IPS-20b (cell line): ENCODE measurements around the gene SGK1.
"Not testable (repeated sequence)": the region's sequence is repeated elsewhere in the genome, so short reads cannot be mapped to it uniquely, and the experiment has no call there.

Source experiments
- H3K27ac ChIP-seq: one replicate; pipeline ENCODE4 v1.5.1; 2013; ENCODE audit warnings: low read length
- H3K27me3 ChIP-seq: 2 replicates; pipeline ENCODE4 v1.6.1; 2013; ENCODE audit warnings: mild to moderate bottlenecking, low read length, inconsistent platforms; ENCODE audit not compliant: insufficient read depth
- H3K36me3 ChIP-seq: 2 replicates; pipeline ENCODE4 v1.6.1; 2013; ENCODE audit warnings: low read depth, mild to moderate bottlenecking, inconsistent platforms, low read length, moderate library complexity; ENCODE audit not compliant: insufficient read depth
- H3K4me1 ChIP-seq: 2 replicates; pipeline ENCODE4 v1.6.1; 2013; ENCODE audit warnings: mild to moderate bottlenecking, control low read depth, inconsistent platforms, low read length, moderate library complexity; ENCODE audit not compliant: insufficient read depth
- H3K4me3 ChIP-seq: 2 replicates; pipeline ENCODE4 v1.5.1; 2013; ENCODE audit warnings: mild to moderate bottlenecking, low read length, inconsistent platforms
- H3K9ac ChIP-seq: 2 replicates; pipeline ENCODE4 v1.6.1; 2013; ENCODE audit warnings: low read depth, mild to moderate bottlenecking, inconsistent platforms, low read length, moderate library complexity
- H3K9me3 ChIP-seq: 2 replicates; pipeline ENCODE4 v1.6.1; 2013; ENCODE audit warnings: mild to moderate bottlenecking, low read depth, low read length, inconsistent platforms; ENCODE audit not compliant: insufficient read depth

SGK1 gene

GRCh38 chr6:134314006-134314821 is 3.7 kb downstream of the SGK1 start:
- peaks cover 30% of the 10 kb centered on the region for H3K27me3 ChIP-seq
- H3K36me3 ChIP-seq: no peaks in the 10 kb centered on the region
- no peak overlapping the region for H3K4me3 ChIP-seq
- H3K27ac ChIP-seq: no peak overlapping the region
- peaks cover 9% of the 10 kb centered on the region; the same call in 1 of the 2 replicates for H3K4me1 ChIP-seq
- no peaks in the 10 kb centered on the region for H3K9me3 ChIP-seq
- H3K9ac ChIP-seq: no peak overlapping the region

DNA sequence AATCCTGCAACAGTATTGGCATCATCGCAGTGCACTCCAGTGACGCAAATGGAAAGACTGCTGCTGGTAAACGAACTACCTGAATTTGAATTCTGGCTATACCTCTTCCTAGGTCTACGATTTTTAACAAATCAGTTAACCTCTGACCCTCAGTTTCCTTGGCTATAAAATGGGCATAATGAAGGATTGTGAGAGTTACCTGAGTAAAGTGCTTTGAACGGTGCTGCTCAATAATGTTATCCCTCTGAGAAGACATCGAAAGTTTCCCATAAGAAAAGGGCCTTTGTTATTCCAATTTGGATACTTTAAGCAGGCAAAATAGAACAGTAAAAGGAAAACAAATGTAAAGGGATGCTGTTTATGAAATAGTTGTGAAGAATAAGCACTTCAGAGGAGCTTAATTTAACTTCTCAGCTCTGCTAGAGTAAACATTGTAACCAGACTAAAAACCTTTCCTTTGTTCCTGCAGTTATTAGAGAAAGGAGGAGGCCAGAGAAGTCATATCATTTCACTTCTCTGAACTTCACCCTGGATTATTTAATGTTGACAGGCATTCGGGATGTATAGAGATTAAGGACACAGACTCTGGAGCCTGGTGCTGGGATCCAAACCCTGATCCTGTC is 5.8 kb downstream of the SGK1 start:
- H3K27ac ChIP-seq: no peak overlapping the region
- peaks cover 9% of the 10 kb centered on the region; the same call in 1 of the 2 replicates for H3K4me1 ChIP-seq
- H3K4me3 ChIP-seq: peak overlapping the region; percentile 33; the same call in 1 of the 2 replicates
- H3K27me3 ChIP-seq: peaks cover 10% of the 10 kb centered on the region
- no peaks in the 10 kb centered on the region for H3K9me3 ChIP-seq
- no peak overlapping the region for H3K9ac ChIP-seq
- H3K36me3 ChIP-seq: no peaks in the 10 kb centered on the region

DNA sequence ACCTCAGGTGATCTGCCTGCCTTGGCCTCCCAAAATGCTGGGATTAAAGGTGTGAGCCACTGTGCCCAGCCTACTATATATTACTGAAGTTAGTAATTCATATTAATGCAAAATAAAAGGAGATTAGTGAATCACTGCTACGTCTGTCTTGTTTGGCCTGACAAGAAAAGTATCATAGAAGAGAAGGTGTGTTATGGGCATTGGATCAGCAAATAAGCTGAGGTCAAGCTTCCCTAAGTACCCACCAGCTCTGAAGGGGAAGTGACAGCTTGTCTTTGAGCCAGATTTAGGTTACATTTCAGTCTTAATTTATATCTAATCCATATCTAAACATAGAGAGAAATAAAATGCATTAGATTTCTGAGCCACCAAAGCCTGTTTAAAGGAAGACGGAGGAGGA is 7.1 kb downstream of the SGK1 start:
- Histone ChIP-seq H3K27ac (no peak overlapping the region), H3K27me3 (no peaks in the 10 kb centered on the region), H3K4me3 (no peak overlapping the region), H3K36me3 (no peaks in the 10 kb centered on the region), H3K4me1 (peaks cover 9% of the 10 kb centered on the region; the same call in 1 of the 2 replicates), H3K9ac (no peak overlapping the region), H3K9me3 (no peaks in the 10 kb centered on the region)

DNA sequence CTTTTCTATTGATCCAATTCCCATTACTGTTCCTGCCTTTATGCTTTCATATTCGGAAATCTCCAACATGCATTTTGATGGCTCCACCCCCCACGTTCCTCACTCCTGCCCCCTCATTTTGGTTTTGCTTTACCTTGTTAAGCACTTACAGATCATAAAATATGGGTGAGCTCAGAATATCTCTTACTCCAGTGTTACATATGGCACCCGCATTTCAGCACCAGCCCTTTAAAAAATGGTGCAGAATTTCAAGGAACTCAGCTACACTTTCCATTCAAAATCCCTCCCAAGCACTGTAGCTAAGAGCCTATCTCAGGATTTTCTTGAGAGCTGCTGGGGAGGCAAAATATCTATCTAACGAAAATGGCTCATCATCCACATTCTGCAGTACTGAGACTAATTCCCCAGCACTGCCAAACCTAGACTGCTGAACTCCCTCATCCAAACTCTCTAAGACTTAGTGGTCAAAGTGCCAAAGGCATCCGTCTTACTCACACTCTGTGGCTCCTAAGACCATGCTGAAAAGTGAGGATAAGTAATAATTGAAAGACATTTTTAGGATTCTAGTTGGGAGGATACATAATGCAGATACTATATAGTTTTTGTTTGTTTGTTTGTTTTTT is 7.8 kb downstream of the SGK1 start:
- Histone ChIP-seq H3K9ac (no peak overlapping the region), H3K4me3 (no peak overlapping the region), H3K4me1 (peaks cover 9% of the 10 kb centered on the region; the same call in 1 of the 2 replicates), H3K36me3 (no peaks in the 10 kb centered on the region), H3K9me3 (no peaks in the 10 kb centered on the region), H3K27ac (no peak overlapping the region), H3K27me3 (no peaks in the 10 kb centered on the region)

GRCh38 chr6:134309227-134309626 is 8.7 kb downstream of the SGK1 start:
- peaks cover 9% of the 10 kb centered on the region; the same call in 1 of the 2 replicates for H3K4me1 ChIP-seq
- H3K36me3 ChIP-seq: no peaks in the 10 kb centered on the region
- no peaks in the 10 kb centered on the region for H3K9me3 ChIP-seq
- no peak overlapping the region for H3K9ac ChIP-seq
- H3K27me3 ChIP-seq: no peaks in the 10 kb centered on the region
- H3K27ac ChIP-seq: no peak overlapping the region
- H3K4me3 ChIP-seq: no peak overlapping the region

DNA sequence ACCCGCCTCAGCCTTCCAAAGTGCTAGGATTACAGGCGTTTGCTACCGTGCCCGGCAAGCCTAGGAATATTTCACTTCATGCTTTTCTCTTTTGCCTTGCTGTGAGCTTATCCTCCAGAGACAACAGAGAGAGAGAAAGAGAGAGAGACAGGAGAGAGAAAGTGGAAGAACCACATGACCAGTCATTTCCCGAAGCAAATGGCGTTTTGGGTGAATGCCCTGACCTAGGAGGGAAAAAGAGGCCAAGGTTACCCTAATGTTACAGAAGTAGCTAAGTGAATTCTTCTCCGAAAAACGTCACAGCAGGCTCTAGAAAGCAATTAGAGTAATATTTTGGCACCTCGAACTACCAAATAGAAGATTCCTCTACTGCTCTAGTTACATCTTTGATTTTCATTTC is 9.1 kb downstream of the SGK1 start:
- Histone ChIP-seq H3K9me3 (no peaks in the 10 kb centered on the region), H3K9ac (no peak overlapping the region), H3K27me3 (no peaks in the 10 kb centered on the region), H3K36me3 (no peaks in the 10 kb centered on the region), H3K4me3 (no peak overlapping the region), H3K27ac (no peak overlapping the region), H3K4me1 (peaks cover 9% of the 10 kb centered on the region; the same call in 1 of the 2 replicates)

GRCh38 chr6:134307870-134308269 is 10.0 kb downstream of the SGK1 start:
- Histone ChIP-seq H3K9me3 (no peaks in the 10 kb centered on the region), H3K36me3 (no peaks in the 10 kb centered on the region), H3K27me3 (no peaks in the 10 kb centered on the region), H3K4me1 (peaks cover 7% of the 10 kb centered on the region; the same call in 1 of the 2 replicates), H3K27ac (no peak overlapping the region), H3K4me3 (no peak overlapping the region), H3K9ac (no peak overlapping the region)

DNA sequence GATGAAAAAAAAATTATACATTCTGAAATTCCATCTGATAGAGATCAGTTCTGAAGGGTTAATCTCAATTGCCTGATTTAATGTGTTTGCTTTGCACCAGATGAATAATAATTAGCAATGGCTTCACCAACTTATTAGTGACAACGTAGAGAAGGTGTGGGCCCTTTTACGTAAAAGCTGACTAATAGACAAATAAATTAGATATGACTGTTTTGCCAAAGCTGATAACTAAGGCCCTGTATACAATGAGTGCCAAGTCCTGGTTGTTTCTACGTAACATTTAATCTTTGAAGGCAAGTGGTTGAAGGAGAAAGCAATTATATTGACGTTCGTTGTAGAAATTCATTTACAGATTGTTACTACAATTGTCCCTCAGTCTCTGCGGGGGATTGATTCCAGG is 10.8 kb downstream of the SGK1 start:
- no peak overlapping the region for H3K27ac ChIP-seq
- no peaks in the 10 kb centered on the region for H3K9me3 ChIP-seq
- H3K36me3 ChIP-seq: no peaks in the 10 kb centered on the region
- peaks cover 3% of the 10 kb centered on the region; the same call in 1 of the 2 replicates for H3K4me1 ChIP-seq
- H3K9ac ChIP-seq: no peak overlapping the region
- H3K4me3 ChIP-seq: no peak overlapping the region
- H3K27me3 ChIP-seq: no peaks in the 10 kb centered on the region

DNA sequence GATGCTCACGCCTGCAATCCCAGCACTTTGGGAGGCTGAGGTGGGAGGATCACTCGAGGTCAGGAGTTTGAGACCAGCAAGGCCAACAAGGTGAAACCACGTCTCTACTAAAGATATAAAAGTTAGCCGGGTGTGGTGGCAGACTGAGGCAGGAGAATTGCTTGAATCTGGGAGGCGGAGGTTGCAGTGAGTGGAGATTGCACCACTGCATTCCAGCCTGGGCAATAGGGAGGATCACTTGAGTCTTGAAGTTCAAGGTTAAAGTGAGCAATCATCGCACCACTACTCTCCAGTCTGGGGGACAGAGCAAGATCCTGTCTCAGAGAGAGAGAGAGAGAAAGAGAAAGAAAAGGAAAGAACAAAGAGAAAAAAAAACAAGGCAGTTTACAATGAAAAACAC is 13.5 kb downstream of the SGK1 start:
- not testable (repeated sequence) for H3K9me3 ChIP-seq, H3K36me3 ChIP-seq, H3K4me1 ChIP-seq, H3K27ac ChIP-seq, H3K9ac ChIP-seq, H3K27me3 ChIP-seq, H3K4me3 ChIP-seq

GRCh38 chr6:134303891-134304290 is 14.0 kb downstream of the SGK1 start:
- Histone ChIP-seq H3K36me3 (no peaks in the 10 kb centered on the region), H3K27ac (no peak overlapping the region), H3K4me3 (no peak overlapping the region), H3K4me1 (no peaks in the 10 kb centered on the region), H3K9me3 (no peaks in the 10 kb centered on the region), H3K27me3 (no peaks in the 10 kb centered on the region), H3K9ac (no peak overlapping the region)

GRCh38 chr6:134299236-134299635 is 18.7 kb downstream of the SGK1 start:
- H3K27me3 ChIP-seq: no peaks in the 10 kb centered on the region
- H3K9me3 ChIP-seq: no peaks in the 10 kb centered on the region
- no peaks in the 10 kb centered on the region for H3K36me3 ChIP-seq
- H3K9ac ChIP-seq: no peak overlapping the region
- H3K4me1 ChIP-seq: no peaks in the 10 kb centered on the region
- H3K4me3 ChIP-seq: no peak overlapping the region
- no peak overlapping the region for H3K27ac ChIP-seq

GRCh38 chr6:134296762-134297161 is 21.1 kb downstream of the SGK1 start:
- H3K4me3 ChIP-seq: no peak overlapping the region
- no peaks in the 10 kb centered on the region for H3K27me3 ChIP-seq
- no peaks in the 10 kb centered on the region for H3K36me3 ChIP-seq
- no peaks in the 10 kb centered on the region for H3K9me3 ChIP-seq
- H3K9ac ChIP-seq: no peak overlapping the region
- H3K4me1 ChIP-seq: no peaks in the 10 kb centered on the region
- no peak overlapping the region for H3K27ac ChIP-seq
